OCI-LY7 (cell line): ENCODE measurements around the gene CARD8. TPM values are rescaled to one million over a fixed set of nuclear protein-coding genes. Genes with fewer than 3 reads are reported as not detected.
"Not testable (repeated sequence)": the region's sequence is repeated elsewhere in the genome, so short reads cannot be mapped to it uniquely, and the experiment has no call there.

Experiments used
- BruUV-seq: library from RNA; stranded (reverse); fragments of 400-500 nt; replicated peaks from 2 replicates; lab custom pipeline; 2021; lab: Mats Ljungman, UMichigan
- CTCF ChIA-PET: fragments of 300-600 bp; sonication (Branson Sonifier 250); formaldehyde crosslinking; loops from one replicate; lab custom pipeline; 2022; ENCODE audit warnings: antibody characterized with exemption; ENCODE audit not compliant: unreplicated experiment; lab: Charles Lee
- POLR2A ChIA-PET: fragments of 300-600 bp; sonication (Branson Sonifier 250); formaldehyde crosslinking; loops from one replicate; lab custom pipeline; 2022; ENCODE audit warnings: antibody characterized with exemption; lab: Charles Lee
- DNase-seq: peaks from one replicate; pipeline ENCODE4 v3.0.0-alpha.2; 2015; ENCODE audit warnings: low spot score
- H2AFZ ChIP-seq: fragments of 200-600 bp; sonication (generic), shearing (Covaris generic); 2 replicates; pipeline ENCODE4 v1.6.1; 2014; ENCODE audit warnings: mild to moderate bottlenecking, antibody characterized with exemption, low read length, moderate library complexity
- H3K27ac ChIP-seq: fragments of 200-600 bp; sonication (generic); 2 replicates; pipeline ENCODE4 v1.5.1; 2014; ENCODE audit warnings: mixed run types, low read depth, mild to moderate bottlenecking, moderate library complexity, low read length, inconsistent platforms; ENCODE audit not compliant: poor library complexity, severe bottlenecking
- H3K36me3 ChIP-seq: fragments of 200-600 bp; sonication (generic); 2 replicates; pipeline ENCODE4 v1.6.1; 2014; ENCODE audit warnings: mild to moderate bottlenecking, antibody characterized with exemption, low read length, moderate library complexity, mixed read lengths; ENCODE audit not compliant: insufficient read depth
- H3K4me1 ChIP-seq: fragments of 200-600 bp; sonication (generic); 2 replicates; pipeline ENCODE4 v1.5.1; 2014; ENCODE audit warnings: mild to moderate bottlenecking, low read length; ENCODE audit not compliant: insufficient read depth, poor library complexity, severe bottlenecking
- H3K4me2 ChIP-seq: fragments of 200-600 bp; sonication (generic); 2 replicates; pipeline ENCODE4 v1.6.1; 2014; ENCODE audit warnings: mild to moderate bottlenecking, low read length
- H3K4me3 ChIP-seq: fragments of 200-600 bp; sonication (generic); 2 replicates; pipeline ENCODE4 v1.5.1; 2014; ENCODE audit warnings: mild to moderate bottlenecking, low read depth, low read length; ENCODE audit not compliant: poor library complexity, severe bottlenecking
- H3K79me2 ChIP-seq: fragments of 200-600 bp; sonication (generic); 2 replicates; pipeline ENCODE4 v1.6.1; 2016; ENCODE audit warnings: low read depth, mild to moderate bottlenecking, low read length, moderate library complexity, mixed read lengths; ENCODE audit not compliant: insufficient read depth
- H3K9me2 ChIP-seq: fragments of 200-600 bp; sonication (generic); 2 replicates; pipeline ENCODE4 v1.6.1; 2016; ENCODE audit warnings: mild to moderate bottlenecking, low read length, mixed read lengths; ENCODE audit not compliant: insufficient read depth
- H3K9me3 ChIP-seq: fragments of 200-600 bp; sonication (generic); 2 replicates; pipeline ENCODE4 v1.6.1; 2014; ENCODE audit warnings: mild to moderate bottlenecking, mixed run types, low read length, mixed read lengths
- H4K20me1 ChIP-seq: fragments of 200-600 bp; sonication (generic); 2 replicates; pipeline ENCODE4 v1.6.1; 2014; ENCODE audit warnings: mild to moderate bottlenecking, antibody characterized with exemption, low read length, moderate library complexity, mixed read lengths; ENCODE audit not compliant: insufficient read depth
- CTCF ChIP-seq: fragments of 200-600 bp; sonication (generic); conservative IDR thresholded peaks from 2 replicates; pipeline ENCODE4 v1.5.1; 2014; ENCODE audit warnings: mild to moderate bottlenecking, antibody characterized with exemption, low read length, moderate library complexity, mixed read lengths
- EZH2phosphoT487 ChIP-seq: fragments of 200-600 bp; sonication (generic); IDR thresholded peaks from 2 replicates; pipeline ENCODE4 v1.6.1; 2018; ENCODE audit warnings: low read depth, borderline replicate concordance, mild to moderate bottlenecking, mixed run types, antibody characterized with exemption, low read length, moderate library complexity, mixed read lengths
- intact Hi-C: fragments of 100-400 bp; cut with micrococcal nuclease; formaldehyde crosslinking; loops from one replicate; pipeline ENCODE4 v1.10.0; 2022; ENCODE audit not compliant: unreplicated experiment
- total RNA-seq, 2 experiments: library from RNA; depleted of rRNA in 1 of 2; stranded (reverse); fragments of >200 nt in 1 of 2; shearing (Covaris generic) in 1 of 2; gene quantifications; 2 replicates each; pipeline ENCODE4 v1.2.3, GENCODE V29; 2014 to 2022

The CARD8 gene
- total RNA-seq, 2 experiments from 2014 or later, result 51.0 to 56.1 TPM

GRCh38 chr19:48244281-48244680 lies 11.4 kb downstream of the CARD8 start:
- Histone ChIP-seq H3K4me2 (peak overlapping the region; percentile 18; the same call in 1 of the 2 replicates), H3K9me3 (no peaks in the 10 kb centered on the region), H3K4me3 (peak overlapping the region; percentile 9), H3K36me3 (peaks cover 77% of the 10 kb centered on the region), H2AFZ (no peak overlapping the region), H3K9me2 (no peaks in the 10 kb centered on the region), H3K4me1 (peaks cover 28% of the 10 kb centered on the region), H4K20me1 (no peaks in the 10 kb centered on the region), H3K79me2 (peaks cover 49% of the 10 kb centered on the region; the same call in 1 of the 2 replicates), H3K27ac (peak overlapping the region; percentile 42)
- intact Hi-C loops, result no loop called here
- BruUV-seq, result no TSS peak
- ChIA-PET POLR2A (no interaction called here), CTCF (no interaction called here)
- TF ChIP-seq EZH2phosphoT487, result no peak
- TF ChIP-seq CTCF, result no peak
- peak; percentile 31 for DNase-seq

GRCh38 chr19:48241771-48242170 lies 13.9 kb downstream of the CARD8 start:
- H4K20me1 ChIP-seq, DNase-seq, H2AFZ ChIP-seq, BruUV-seq, CTCF ChIA-PET, intact Hi-C loops, POLR2A ChIA-PET, H3K27ac ChIP-seq, H3K9me2 ChIP-seq, H3K4me3 ChIP-seq, H3K9me3 ChIP-seq, H3K4me2 ChIP-seq: not testable (repeated sequence)
- peaks cover 24% of the 10 kb centered on the region; the same call in 1 of the 2 replicates for H3K79me2 ChIP-seq
- peaks cover 13% of the 10 kb centered on the region for H3K4me1 ChIP-seq
- H3K36me3 ChIP-seq, result peaks cover 77% of the 10 kb centered on the region

- CTCF ChIA-PET, result no interaction called here
- Histone ChIP-seq H3K9me3 (no peaks in the 10 kb centered on the region), H3K4me1 (peaks cover 6% of the 10 kb centered on the region), H2AFZ (no peak overlapping the region), H3K9me2 (no peaks in the 10 kb centered on the region), H3K36me3 (peaks cover 78% of the 10 kb centered on the region), H3K4me2 (no peak overlapping the region), H3K27ac (no peak overlapping the region), H3K4me3 (no peak overlapping the region), H3K79me2 (peaks cover 6% of the 10 kb centered on the region; the same call in 1 of the 2 replicates), H4K20me1 (no peaks in the 10 kb centered on the region)
- TF ChIP-seq EZH2phosphoT487 (no peak), CTCF (no peak)
- intact Hi-C loops, result no loop called here
- no peak for DNase-seq
- BruUV-seq, result no TSS peak
- POLR2A ChIA-PET, result no interaction called here
Measured at GRCh38 chr19:48239582-48240141, 16.1 kb downstream of the CARD8 start.
